ENCODE data around the gene PDE2A. TPM values are rescaled to one million over a fixed set of nuclear protein-coding genes. Genes with fewer than 3 reads are reported as not detected.
A peak's percentile ranks its signal among the peaks of the same experiment; 100 is the strongest.

PDE2A gene
- total RNA-seq, 3 donors from 2014 or later, result 23.7 to 85.9 (median 67.0) TPM

GRCh38 chr11:72702577-72703241 is 28.5 kb upstream of the PDE2A start:
- Histone ChIP-seq H3K4me3 (peak overlapping the region in 2 of 3 donors; percentile 28 to 40), H3K4me1 (no peaks in the 10 kb centered on the region), H3K36me3 (no peaks in the 10 kb centered on the region), H3K9me3 (no peaks in the 10 kb centered on the region), H3K27ac (peak overlapping the region in 1 of 2 donors; percentile 71), H3K27me3 (no peaks in the 10 kb centered on the region)
- no peak for DNase-seq (ENCODE audit: low spot score in 2 of 2)
- no peak for TF ChIP-seq POLR2AphosphoS5 (IDR thresholded peaks at IDR 0.05)
- TF ChIP-seq POLR2A (IDR thresholded peaks at IDR 0.05), result no peak
- TF ChIP-seq CTCF (IDR thresholded peaks at IDR 0.05), result no peak
- intact Hi-C loops (cut with DNase I; ENCODE audit: low total_unique reads), result no loop called here

- DNase-seq (ENCODE audit: low spot score in 2 of 2), result no peak
- H3K4me3 ChIP-seq, result peak overlapping the region in 2 of 3 donors; percentile 28 to 40
- no peak for TF ChIP-seq CTCF (IDR thresholded peaks at IDR 0.05)
- TF ChIP-seq POLR2A (IDR thresholded peaks at IDR 0.05), result no peak
- no peak for TF ChIP-seq POLR2AphosphoS5 (IDR thresholded peaks at IDR 0.05)
- H3K36me3 ChIP-seq, result peaks cover under 1% of the 10 kb centered on the region
- no peaks in the 10 kb centered on the region for H3K27me3 ChIP-seq
- H3K9me3 ChIP-seq, result no peaks in the 10 kb centered on the region
- intact Hi-C loops (cut with DNase I; ENCODE audit: low total_unique reads), result no loop called here
- peak overlapping the region in 1 of 2 donors; percentile 52 for H3K27ac ChIP-seq
- H3K4me1 ChIP-seq, result no peaks in the 10 kb centered on the region
These were observed 27.9 kb upstream of the PDE2A start for GRCh38 chr11:72702096-72702495.

- no peaks in the 10 kb centered on the region for H3K4me1 ChIP-seq
- H3K36me3 ChIP-seq, result peaks cover 7% of the 10 kb centered on the region
- no peak for DNase-seq (ENCODE audit: low spot score in 2 of 2)
- H3K4me3 ChIP-seq, result no peak overlapping the region
- no peak for TF ChIP-seq CTCF (IDR thresholded peaks at IDR 0.05)
- TF ChIP-seq POLR2A (IDR thresholded peaks at IDR 0.05), result no peak
- no peak for TF ChIP-seq POLR2AphosphoS5 (IDR thresholded peaks at IDR 0.05)
- peak overlapping the region in 1 of 2 donors; percentile 52 for H3K27ac ChIP-seq
- no peaks in the 10 kb centered on the region for H3K9me3 ChIP-seq
- H3K27me3 ChIP-seq, result no peaks in the 10 kb centered on the region
- intact Hi-C loops (cut with DNase I; ENCODE audit: low total_unique reads), result no loop called here
These were observed 27.2 kb upstream of the PDE2A start for GRCh38 chr11:72701466-72701865.

GRCh38 chr11:72700146-72700545 is 25.9 kb upstream of the PDE2A start:
- intact Hi-C loops (cut with DNase I; ENCODE audit: low total_unique reads), result no loop called here
- H3K9me3 ChIP-seq, result no peaks in the 10 kb centered on the region
- H3K4me3 ChIP-seq, result no peak overlapping the region
- no peak for DNase-seq (ENCODE audit: low spot score in 2 of 2)
- H3K27me3 ChIP-seq, result no peaks in the 10 kb centered on the region
- H3K27ac ChIP-seq, result peak overlapping the region in 1 of 2 donors; percentile 19
- no peak for TF ChIP-seq CTCF (IDR thresholded peaks at IDR 0.05)
- TF ChIP-seq POLR2AphosphoS5 (IDR thresholded peaks at IDR 0.05), result no peak
- no peak for TF ChIP-seq POLR2A (IDR thresholded peaks at IDR 0.05)
- H3K36me3 ChIP-seq, result peaks cover 11% of the 10 kb centered on the region
- H3K4me1 ChIP-seq, result no peaks in the 10 kb centered on the region

GRCh38 chr11:72697814-72698213 is 23.6 kb upstream of the PDE2A start:
- TF ChIP-seq POLR2A (IDR thresholded peaks at IDR 0.05) (no peak), CTCF (IDR thresholded peaks at IDR 0.05) (no peak), POLR2AphosphoS5 (IDR thresholded peaks at IDR 0.05) (no peak)
- Histone ChIP-seq H3K27ac (peak overlapping the region in 1 of 2 donors; percentile 78), H3K36me3 (peaks cover 11% of the 10 kb centered on the region), H3K4me3 (no peak overlapping the region), H3K9me3 (no peaks in the 10 kb centered on the region), H3K4me1 (no peaks in the 10 kb centered on the region), H3K27me3 (no peaks in the 10 kb centered on the region)
- intact Hi-C loops (cut with DNase I; ENCODE audit: low total_unique reads), result no loop called here
- no peak for DNase-seq (ENCODE audit: low spot score in 2 of 2)

All from breast epithelium (tissue), 4 donors.